ENCODE data around the gene MAN1A2. TPM values are rescaled to one million over a fixed set of nuclear protein-coding genes. Genes with fewer than 3 reads are reported as not detected.

Gene MAN1A2
- total RNA-seq, 1 experiment from 2014 or later, result 33.4 TPM

DNA sequence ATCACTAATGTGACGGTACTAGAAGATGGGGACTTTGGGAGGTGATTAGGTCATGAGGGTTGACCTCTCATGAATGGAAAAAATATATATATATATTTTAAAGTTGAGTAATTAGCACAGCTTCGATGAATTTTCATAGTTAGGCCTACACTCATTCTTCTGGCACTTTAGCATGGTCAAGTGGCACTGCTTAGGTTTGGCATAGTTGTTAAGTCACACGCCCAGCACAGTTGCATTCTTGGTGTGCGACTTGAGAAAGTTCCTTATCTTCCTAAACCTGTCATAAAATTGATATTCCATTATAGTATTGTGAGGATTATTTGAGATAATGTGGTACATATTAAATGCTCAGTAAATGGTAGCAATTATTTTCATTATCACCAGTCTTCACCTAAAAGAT, 47.7 kb downstream of the MAN1A2 start:
- Mint-ChIP-seq H3K4me1 (ENCODE audit: insufficient read depth, unreplicated experiment) (no peaks in the 10 kb centered on the region), H3K27ac (ENCODE audit: low read depth, unreplicated experiment) (no peak overlapping the region), H3K4me3 (ENCODE audit: unreplicated experiment) (no peak overlapping the region), H3K36me3 (ENCODE audit: insufficient read depth, unreplicated experiment) (peaks cover 13% of the 10 kb centered on the region), H3K9me3 (ENCODE audit: unreplicated experiment) (no peaks in the 10 kb centered on the region), H3K27me3 (ENCODE audit: insufficient read depth, unreplicated experiment) (no peaks in the 10 kb centered on the region)
- BruUV-seq (replicated peaks), result no TSS peak
- CTCF ChIA-PET, result no interaction called here
- intact Hi-C loops (cut with micrococcal nuclease), result no loop called here
- DNase-seq (ENCODE audit: unreplicated experiment), result no peak
- POLR2A ChIA-PET, result interaction anchor here (0.6 to 1.7 kb wide), 3 partner anchors 11 to 192 kb away, joined by 3 read pairs; partner anchors contain the start of gene MAN1A2
- TF ChIP-seq, protein P1, sequence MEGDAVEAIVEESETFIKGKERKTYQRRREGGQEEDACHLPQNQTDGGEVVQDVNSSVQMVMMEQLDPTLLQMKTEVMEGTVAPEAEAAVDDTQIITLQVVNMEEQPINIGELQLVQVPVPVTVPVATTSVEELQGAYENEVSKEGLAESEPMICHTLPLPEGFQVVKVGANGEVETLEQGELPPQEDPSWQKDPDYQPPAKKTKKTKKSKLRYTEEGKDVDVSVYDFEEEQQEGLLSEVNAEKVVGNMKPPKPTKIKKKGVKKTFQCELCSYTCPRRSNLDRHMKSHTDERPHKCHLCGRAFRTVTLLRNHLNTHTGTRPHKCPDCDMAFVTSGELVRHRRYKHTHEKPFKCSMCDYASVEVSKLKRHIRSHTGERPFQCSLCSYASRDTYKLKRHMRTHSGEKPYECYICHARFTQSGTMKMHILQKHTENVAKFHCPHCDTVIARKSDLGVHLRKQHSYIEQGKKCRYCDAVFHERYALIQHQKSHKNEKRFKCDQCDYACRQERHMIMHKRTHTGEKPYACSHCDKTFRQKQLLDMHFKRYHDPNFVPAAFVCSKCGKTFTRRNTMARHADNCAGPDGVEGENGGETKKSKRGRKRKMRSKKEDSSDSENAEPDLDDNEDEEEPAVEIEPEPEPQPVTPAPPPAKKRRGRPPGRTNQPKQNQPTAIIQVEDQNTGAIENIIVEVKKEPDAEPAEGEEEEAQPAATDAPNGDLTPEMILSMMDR (IDR thresholded peaks at IDR 0.05; ENCODE audit: unreplicated experiment), result no peak

DNA sequence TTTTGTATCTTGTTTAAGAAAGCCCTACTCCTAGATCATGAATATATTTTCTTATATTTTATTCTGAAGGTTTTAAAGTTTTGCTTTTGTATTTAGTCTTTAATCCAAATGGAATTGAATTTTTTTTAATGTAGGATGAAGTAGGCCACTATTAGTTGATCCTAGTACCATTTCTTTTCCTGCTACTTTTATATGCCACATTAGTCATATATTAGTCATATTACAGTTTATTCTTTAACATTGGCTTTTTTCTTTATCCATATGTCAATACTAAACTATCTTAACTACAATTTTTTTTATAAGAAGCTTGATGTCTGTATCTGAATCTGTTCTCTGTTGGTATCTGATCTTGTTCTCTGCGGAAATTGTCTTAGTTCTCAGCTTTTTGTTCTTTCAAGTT, 48.8 kb downstream of the MAN1A2 start:
- no TSS peak for BruUV-seq (replicated peaks)
- H3K27me3 Mint-ChIP-seq (ENCODE audit: insufficient read depth, unreplicated experiment), result no peaks in the 10 kb centered on the region
- TF ChIP-seq, protein P1 (IDR thresholded peaks at IDR 0.05; ENCODE audit: unreplicated experiment), result no peak
- peaks cover 13% of the 10 kb centered on the region for H3K36me3 Mint-ChIP-seq (ENCODE audit: insufficient read depth, unreplicated experiment)
- H3K4me1 Mint-ChIP-seq (ENCODE audit: insufficient read depth, unreplicated experiment), result no peaks in the 10 kb centered on the region
- CTCF ChIA-PET, result no interaction called here
- no peak for DNase-seq (ENCODE audit: unreplicated experiment)
- H3K9me3 Mint-ChIP-seq (ENCODE audit: unreplicated experiment), result no peaks in the 10 kb centered on the region
- H3K27ac Mint-ChIP-seq (ENCODE audit: low read depth, unreplicated experiment), result no peak overlapping the region
- intact Hi-C loops (cut with micrococcal nuclease), result no loop called here
- no peak overlapping the region for H3K4me3 Mint-ChIP-seq (ENCODE audit: unreplicated experiment)
- POLR2A ChIA-PET, result interaction anchor here (0.6 to 1.7 kb wide), 2 partner anchors 24 to 49 kb away, joined by 3 read pairs; partner anchors contain the start of gene MAN1A2

DNA sequence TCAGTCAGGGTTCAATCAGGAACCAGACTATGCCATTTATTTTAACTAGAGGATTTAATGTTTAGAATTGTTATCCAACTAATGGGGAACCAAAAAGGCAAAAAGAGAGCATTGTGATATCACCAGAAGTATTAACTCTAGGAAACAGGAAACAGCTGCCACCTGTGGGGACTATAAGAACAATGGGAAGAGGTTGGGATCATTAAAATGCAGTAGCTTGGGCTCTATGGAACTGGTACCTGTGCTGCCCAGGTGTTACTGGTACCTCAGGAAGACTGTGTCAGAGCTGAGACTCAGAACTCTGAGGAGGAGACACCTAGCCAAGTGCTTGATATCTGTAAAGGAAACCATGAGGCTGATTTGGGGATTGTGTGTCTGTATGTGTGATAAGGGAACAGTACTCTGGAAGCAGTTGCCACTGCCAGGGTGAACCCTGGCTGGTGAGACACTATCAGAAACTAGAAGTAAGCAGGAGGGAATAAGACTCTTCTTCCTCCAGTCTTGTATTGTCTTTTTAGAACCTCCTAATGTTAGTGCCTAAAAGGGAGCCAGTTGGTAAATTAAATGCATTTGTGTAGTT, 49.4 kb downstream of the MAN1A2 start:
- peaks cover 13% of the 10 kb centered on the region for H3K36me3 Mint-ChIP-seq (ENCODE audit: insufficient read depth, unreplicated experiment)
- no peak overlapping the region for H3K4me3 Mint-ChIP-seq (ENCODE audit: unreplicated experiment)
- intact Hi-C loops (cut with micrococcal nuclease), result no loop called here
- POLR2A ChIA-PET, result interaction anchor here (1.7 kb wide), 1 partner anchor 49 kb away, joined by 3 read pairs; the partner anchor contains the start of gene MAN1A2
- CTCF ChIA-PET, result interaction anchor here (0.6 kb wide), 1 partner anchor 262 kb away, joined by 3 read pairs; no protein-coding TSS in a partner anchor
- no peaks in the 10 kb centered on the region for H3K9me3 Mint-ChIP-seq (ENCODE audit: unreplicated experiment)
- no TSS peak for BruUV-seq (replicated peaks)
- no peaks in the 10 kb centered on the region for H3K4me1 Mint-ChIP-seq (ENCODE audit: insufficient read depth, unreplicated experiment)
- no peak for DNase-seq (ENCODE audit: unreplicated experiment)
- TF ChIP-seq, protein P1 (IDR thresholded peaks at IDR 0.05; ENCODE audit: unreplicated experiment), result no peak
- H3K27ac Mint-ChIP-seq (ENCODE audit: low read depth, unreplicated experiment), result no peak overlapping the region
- no peaks in the 10 kb centered on the region for H3K27me3 Mint-ChIP-seq (ENCODE audit: insufficient read depth, unreplicated experiment)

DNA sequence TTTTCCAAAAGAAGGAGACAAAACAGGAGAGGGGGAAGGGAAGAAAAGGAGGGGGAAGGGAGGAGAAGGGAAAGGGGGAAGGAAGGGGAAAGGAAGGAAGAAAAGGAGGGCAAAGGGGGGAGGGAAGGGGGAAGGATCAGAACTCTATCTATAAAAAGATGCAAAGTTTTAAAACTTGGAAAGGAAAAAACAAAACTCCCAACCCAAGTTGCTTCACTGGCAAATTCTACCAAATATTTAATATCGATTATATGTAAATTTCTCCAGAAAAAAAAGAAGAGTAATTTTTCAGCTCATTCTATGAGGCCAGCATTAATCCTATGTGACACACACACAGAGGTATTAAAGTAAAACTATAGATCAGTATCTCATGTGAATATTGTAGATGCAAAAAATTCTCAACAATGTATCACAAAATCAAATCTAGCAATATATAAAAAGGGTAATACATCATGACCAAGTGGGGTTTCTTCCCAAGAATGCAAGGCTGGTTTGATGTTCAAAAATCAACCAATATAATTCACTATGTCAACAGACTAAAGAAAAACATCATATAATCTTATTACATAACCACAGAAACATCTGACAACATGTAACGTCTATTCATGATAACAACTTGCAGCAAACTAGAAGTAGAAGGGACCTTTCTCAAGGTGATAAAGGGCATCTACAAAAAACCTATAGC, 57.9 kb downstream of the MAN1A2 start:
- BruUV-seq (replicated peaks), result no TSS peak
- Mint-ChIP-seq H3K27ac (ENCODE audit: low read depth, unreplicated experiment) (no peak overlapping the region), H3K27me3 (ENCODE audit: insufficient read depth, unreplicated experiment) (no peaks in the 10 kb centered on the region), H3K9me3 (ENCODE audit: unreplicated experiment) (peaks cover 9% of the 10 kb centered on the region), H3K36me3 (ENCODE audit: insufficient read depth, unreplicated experiment) (no peaks in the 10 kb centered on the region), H3K4me1 (ENCODE audit: insufficient read depth, unreplicated experiment) (no peaks in the 10 kb centered on the region), H3K4me3 (ENCODE audit: unreplicated experiment) (no peak overlapping the region)
- TF ChIP-seq, protein P1 (IDR thresholded peaks at IDR 0.05; ENCODE audit: unreplicated experiment), result no peak
- intact Hi-C loops (cut with micrococcal nuclease), result no loop called here
- no peak for DNase-seq (ENCODE audit: unreplicated experiment)
- ChIA-PET POLR2A (interaction anchor here (0.6 kb wide), 1 partner anchor 10 kb away, joined by 3 read pairs; no protein-coding TSS in a partner anchor), CTCF (interaction anchor here (0.7 kb wide), 1 partner anchor 12 kb away, joined by 3 read pairs; no protein-coding TSS in a partner anchor)

Measured in MCF 10A (cell line).